NB4 (cell line): ENCODE results near the gene EHD2.

Experiments used
- DNase-seq: peaks from one replicate; pipeline ENCODE4 v3.0.0; 2010; ENCODE audit warnings: low read depth
- H3K4me3 ChIP-seq: one replicate; pipeline ENCODE4 v1.5.1; 2011; ENCODE audit warnings: mild to moderate bottlenecking, low read depth, low read length, moderate library complexity
- CTCF ChIP-seq: IDR thresholded peaks from one replicate; pipeline ENCODE4 v1.5.1; 2012; ENCODE audit warnings: low read depth, low read length
- MAX ChIP-seq: IDR thresholded peaks from 2 replicates; pipeline ENCODE4 v1.6.1; 2011; ENCODE audit warnings: low read depth, low read length
- MYC ChIP-seq: IDR thresholded peaks from 2 replicates; pipeline ENCODE4 v1.6.1; 2011; ENCODE audit warnings: low read depth, low read length
- POLR2A ChIP-seq: IDR thresholded peaks from 2 replicates; pipeline ENCODE4 v1.6.1; 2011; ENCODE audit warnings: mild to moderate bottlenecking; ENCODE audit not compliant: insufficient read length; ENCODE audit errors: extremely low read depth

Gene EHD2

GRCh38 chr19:47679251-47679900 lies 33.8 kb upstream of the EHD2 start:
- H3K4me3 ChIP-seq = no peak overlapping the region
- TF ChIP-seq POLR2A (no peak), MYC (no peak), MAX (no peak), CTCF (no peak)
- DNase-seq = no peak

- TF ChIP-seq CTCF (no peak), MYC (no peak), MAX (no peak), POLR2A (no peak)
- no peak overlapping the region for H3K4me3 ChIP-seq
- DNase-seq = no peak
Observed at GRCh38 chr19:47679922-47680857, 33.0 kb upstream of the EHD2 start.

- DNase-seq = no peak
- no peak for TF ChIP-seq MAX
- TF ChIP-seq CTCF = no peak
- TF ChIP-seq POLR2A = no peak
- no peak for TF ChIP-seq MYC
- no peak overlapping the region for H3K4me3 ChIP-seq
Observed at GRCh38 chr19:47680858-47681332, 32.3 kb upstream of the EHD2 start.

- TF ChIP-seq MYC (no peak), CTCF (no peak), POLR2A (no peak), MAX (no peak)
- H3K4me3 ChIP-seq = no peak overlapping the region
- DNase-seq = no peak
Observed at GRCh38 chr19:47681388-47681787, 31.8 kb upstream of the EHD2 start.

- no peak overlapping the region for H3K4me3 ChIP-seq
- no peak for DNase-seq
- TF ChIP-seq CTCF (no peak), POLR2A (no peak), MYC (no peak), MAX (no peak)
Observed at GRCh38 chr19:47681936-47682335, 31.3 kb upstream of the EHD2 start.
